Measurements from ENCODE around the gene LAMP2. TPM values are rescaled to one million over a fixed set of nuclear protein-coding genes. Genes with fewer than 3 reads are reported as not detected.

Gene LAMP2
- total RNA-seq, 1 experiment from 2014 or later, result 132 TPM

- CTCF ChIA-PET, result interaction anchor here (0.6 kb wide), 1 partner anchor 192 kb away, joined by 4 read pairs; no protein-coding TSS in a partner anchor
Measured at GRCh38 chrX:120429776-120430540, 39.1 kb downstream of the LAMP2 start.

GRCh38 chrX:120428309-120428708 lies 40.8 kb downstream of the LAMP2 start:
- no peak for TF ChIP-seq CTCF (IDR thresholded peaks at IDR 0.05; ENCODE audit: unreplicated experiment)
- no TSS peak for BruUV-seq (replicated peaks)
- H3K9me3 Mint-ChIP-seq (ENCODE audit: low read depth, unreplicated experiment), result no peaks in the 10 kb centered on the region
- CTCF ChIA-PET, result no interaction called here
- intact Hi-C loops (cut with micrococcal nuclease; ENCODE audit: unreplicated experiment), result loop anchor here (5.0 kb wide), 1 partner anchor 39 kb away; the partner anchor contains the start of gene LAMP2
- no peaks in the 10 kb centered on the region for H3K36me3 Mint-ChIP-seq (ENCODE audit: insufficient read depth, unreplicated experiment)
- H3K4me1 Mint-ChIP-seq (ENCODE audit: low read depth, unreplicated experiment), result peaks cover 17% of the 10 kb centered on the region
- no peaks in the 10 kb centered on the region for H3K27me3 Mint-ChIP-seq (ENCODE audit: unreplicated experiment)
- DNase-seq, result peak; percentile 2
- no peak overlapping the region for H3K4me3 Mint-ChIP-seq (ENCODE audit: low read depth, unreplicated experiment)
- no peak overlapping the region for H3K27ac Mint-ChIP-seq (ENCODE audit: unreplicated experiment)

More at GRCh38 chrX:120429776-120430540, 39.1 kb downstream of the LAMP2 start:
- intact Hi-C loops (cut with micrococcal nuclease; ENCODE audit: unreplicated experiment), result loop anchor here (5.0 kb wide), 1 partner anchor 37 kb away; the partner anchor contains the start of gene LAMP2
- DNase-seq, result no peak
- Mint-ChIP-seq H3K36me3 (ENCODE audit: insufficient read depth, unreplicated experiment) (no peaks in the 10 kb centered on the region), H3K4me1 (ENCODE audit: low read depth, unreplicated experiment) (peaks cover 17% of the 10 kb centered on the region), H3K27ac (ENCODE audit: unreplicated experiment) (no peak overlapping the region), H3K9me3 (ENCODE audit: low read depth, unreplicated experiment) (no peaks in the 10 kb centered on the region), H3K4me3 (ENCODE audit: low read depth, unreplicated experiment) (no peak overlapping the region), H3K27me3 (ENCODE audit: unreplicated experiment) (no peaks in the 10 kb centered on the region)
- BruUV-seq (replicated peaks), result no TSS peak
- TF ChIP-seq CTCF (IDR thresholded peaks at IDR 0.05; ENCODE audit: unreplicated experiment), result no peak

GRCh38 chrX:120426599-120426998 lies 42.5 kb downstream of the LAMP2 start:
- H3K9me3 Mint-ChIP-seq (ENCODE audit: low read depth, unreplicated experiment), result no peaks in the 10 kb centered on the region
- no peak overlapping the region for H3K27ac Mint-ChIP-seq (ENCODE audit: unreplicated experiment)
- no peak for DNase-seq
- H3K36me3 Mint-ChIP-seq (ENCODE audit: insufficient read depth, unreplicated experiment), result no peaks in the 10 kb centered on the region
- BruUV-seq (replicated peaks), result no TSS peak
- CTCF ChIA-PET, result no interaction called here
- peaks cover 17% of the 10 kb centered on the region for H3K4me1 Mint-ChIP-seq (ENCODE audit: low read depth, unreplicated experiment)
- TF ChIP-seq CTCF (IDR thresholded peaks at IDR 0.05; ENCODE audit: unreplicated experiment), result no peak
- intact Hi-C loops (cut with micrococcal nuclease; ENCODE audit: unreplicated experiment), result loop anchor here (5.0 kb wide), 1 partner anchor 41 kb away; the partner anchor contains the start of gene LAMP2
- H3K27me3 Mint-ChIP-seq (ENCODE audit: unreplicated experiment), result no peaks in the 10 kb centered on the region
- no peak overlapping the region for H3K4me3 Mint-ChIP-seq (ENCODE audit: low read depth, unreplicated experiment)

GRCh38 chrX:120419463-120419862 lies 49.6 kb downstream of the LAMP2 start:
- Mint-ChIP-seq H3K27ac (ENCODE audit: unreplicated experiment) (no peak overlapping the region), H3K36me3 (ENCODE audit: insufficient read depth, unreplicated experiment) (no peaks in the 10 kb centered on the region), H3K9me3 (ENCODE audit: low read depth, unreplicated experiment) (no peaks in the 10 kb centered on the region), H3K4me3 (ENCODE audit: low read depth, unreplicated experiment) (no peak overlapping the region), H3K27me3 (ENCODE audit: unreplicated experiment) (no peaks in the 10 kb centered on the region), H3K4me1 (ENCODE audit: low read depth, unreplicated experiment) (no peaks in the 10 kb centered on the region)
- CTCF ChIA-PET, result no interaction called here
- TF ChIP-seq CTCF (IDR thresholded peaks at IDR 0.05; ENCODE audit: unreplicated experiment), result no peak
- no TSS peak for BruUV-seq (replicated peaks)
- intact Hi-C loops (cut with micrococcal nuclease; ENCODE audit: unreplicated experiment), result no loop called here
- DNase-seq, result no peak
